ENCODE results near the gene SETDB2. TPM values are rescaled to one million over a fixed set of nuclear protein-coding genes. Genes with fewer than 3 reads are reported as not detected.

Gene SETDB2
- 10 to 100 TPM; 13.5 to 15.1 TPM for total RNA-seq

- POLR2A ChIA-PET: interaction anchor here (0.6 to 4.8 kb wide), 25 partner anchors 9 to 485 kb away, joined by 3 to 93 read pairs (median 3); partner anchors contain the start of genes CDADC1, FNDC3A, PHF11 and RCBTB1
- DNase-seq: peak; percentile 100
- Mint-ChIP-seq H3K27ac (peak within 1 kb of the TSS; percentile 99), H3K9me3 (ENCODE audit: insufficient read depth) (no peaks in the 10 kb centered on the region), H3K36me3 (ENCODE audit: low read depth) (peaks cover 19% of the 10 kb centered on the region), H3K4me1 (ENCODE audit: low read depth) (peaks cover 52% of the 10 kb centered on the region), H3K27me3 (ENCODE audit: low read depth) (peaks cover 8% of the 10 kb centered on the region), H3K4me3 (peak within 1 kb of the TSS; percentile 96)
- CTCF ChIA-PET: interaction anchor here (0.7 to 2.4 kb wide), 12 partner anchors 10 to 349 kb away, joined by 3 to 10 read pairs (median 3); partner anchors contain the start of gene KPNA3
- ATAC-seq: peak; percentile 96
These were observed at the start of gene SETDB2, which contains the start of gene CAB39L for GRCh38 chr13:49443704-49444523. TSS of gene SETDB2 (plus strand) at chr13:49444274. CDS start at chr13:49451894, 7,620 bp downstream. TSS of gene CAB39L (minus strand) at chr13:49444064. CDS start at chr13:49382910, 61,154 bp downstream.

GRCh38 chr13:49395451-49395865 is 48.6 kb upstream of the SETDB2 start:
- Mint-ChIP-seq H3K27ac (no peak overlapping the region), H3K9me3 (ENCODE audit: insufficient read depth) (no peaks in the 10 kb centered on the region), H3K36me3 (ENCODE audit: low read depth) (no peaks in the 10 kb centered on the region), H3K27me3 (ENCODE audit: low read depth) (peaks cover 4% of the 10 kb centered on the region), H3K4me3 (no peak overlapping the region), H3K4me1 (ENCODE audit: low read depth) (no peaks in the 10 kb centered on the region)
- POLR2A ChIA-PET: no interaction called here
- DNase-seq (no peak), ATAC-seq (no peak)
- CTCF ChIA-PET: no interaction called here

GRCh38 chr13:49395878-49396380 is 48.1 kb upstream of the SETDB2 start:
- DNase-seq: no peak
- Mint-ChIP-seq H3K4me3 (no peak overlapping the region), H3K9me3 (ENCODE audit: insufficient read depth) (no peaks in the 10 kb centered on the region), H3K4me1 (ENCODE audit: low read depth) (no peaks in the 10 kb centered on the region), H3K36me3 (ENCODE audit: low read depth) (no peaks in the 10 kb centered on the region), H3K27me3 (ENCODE audit: low read depth) (peaks cover 4% of the 10 kb centered on the region), H3K27ac (no peak overlapping the region)
- ChIA-PET CTCF (no interaction called here), POLR2A (no interaction called here)
- no peak for ATAC-seq

GRCh38 chr13:49399801-49400472 is 44.1 kb upstream of the SETDB2 start:
- POLR2A ChIA-PET: no interaction called here
- CTCF ChIA-PET: no interaction called here
- H3K4me3 Mint-ChIP-seq: no peak overlapping the region
- no peak for ATAC-seq
- no peaks in the 10 kb centered on the region for H3K4me1 Mint-ChIP-seq (ENCODE audit: low read depth)
- H3K27me3 Mint-ChIP-seq (ENCODE audit: low read depth): peaks cover 4% of the 10 kb centered on the region
- H3K27ac Mint-ChIP-seq: no peak overlapping the region
- H3K36me3 Mint-ChIP-seq (ENCODE audit: low read depth): peaks cover under 1% of the 10 kb centered on the region
- H3K9me3 Mint-ChIP-seq (ENCODE audit: insufficient read depth): peaks cover 16% of the 10 kb centered on the region
- DNase-seq: no peak

- Mint-ChIP-seq H3K36me3 (ENCODE audit: low read depth) (peaks cover 1% of the 10 kb centered on the region), H3K4me1 (ENCODE audit: low read depth) (no peaks in the 10 kb centered on the region), H3K27me3 (ENCODE audit: low read depth) (peaks cover 4% of the 10 kb centered on the region), H3K27ac (no peak overlapping the region), H3K9me3 (ENCODE audit: insufficient read depth) (peaks cover 21% of the 10 kb centered on the region), H3K4me3 (no peak overlapping the region)
- CTCF ChIA-PET: no interaction called here
- POLR2A ChIA-PET: interaction anchor here (1.3 kb wide), 1 partner anchor 42 kb away, joined by 5 read pairs; no protein-coding TSS in a partner anchor
- no peak for ATAC-seq
- no peak for DNase-seq
These were observed 43.1 kb upstream of the SETDB2 start for GRCh38 chr13:49400755-49401659.

- ChIA-PET CTCF (no interaction called here), POLR2A (no interaction called here)
- H3K9me3 Mint-ChIP-seq (ENCODE audit: insufficient read depth): peaks cover 21% of the 10 kb centered on the region
- H3K27ac Mint-ChIP-seq: no peak overlapping the region
- no peak overlapping the region for H3K4me3 Mint-ChIP-seq
- DNase-seq (no peak), ATAC-seq (no peak)
- H3K27me3 Mint-ChIP-seq (ENCODE audit: low read depth): no peaks in the 10 kb centered on the region
- H3K4me1 Mint-ChIP-seq (ENCODE audit: low read depth): no peaks in the 10 kb centered on the region
- peaks cover 1% of the 10 kb centered on the region for H3K36me3 Mint-ChIP-seq (ENCODE audit: low read depth)
These were observed 39.9 kb upstream of the SETDB2 start for GRCh38 chr13:49403996-49404702.

- H3K4me1 Mint-ChIP-seq (ENCODE audit: low read depth): no peaks in the 10 kb centered on the region
- ChIA-PET CTCF (no interaction called here), POLR2A (no interaction called here)
- H3K9me3 Mint-ChIP-seq (ENCODE audit: insufficient read depth): peaks cover 21% of the 10 kb centered on the region
- ATAC-seq: no peak
- no peak for DNase-seq
- H3K27ac Mint-ChIP-seq: no peak overlapping the region
- peaks cover 1% of the 10 kb centered on the region for H3K36me3 Mint-ChIP-seq (ENCODE audit: low read depth)
- no peaks in the 10 kb centered on the region for H3K27me3 Mint-ChIP-seq (ENCODE audit: low read depth)
- no peak overlapping the region for H3K4me3 Mint-ChIP-seq
These were observed 39.4 kb upstream of the SETDB2 start for GRCh38 chr13:49404703-49405020.

- H3K4me1 Mint-ChIP-seq (ENCODE audit: low read depth): no peaks in the 10 kb centered on the region
- ChIA-PET POLR2A (no interaction called here), CTCF (no interaction called here)
- no peak for ATAC-seq
- H3K27me3 Mint-ChIP-seq (ENCODE audit: low read depth): no peaks in the 10 kb centered on the region
- H3K27ac Mint-ChIP-seq: no peak overlapping the region
- H3K4me3 Mint-ChIP-seq: no peak overlapping the region
- peaks cover 21% of the 10 kb centered on the region for H3K9me3 Mint-ChIP-seq (ENCODE audit: insufficient read depth)
- DNase-seq: no peak
- H3K36me3 Mint-ChIP-seq (ENCODE audit: low read depth): peaks cover 1% of the 10 kb centered on the region
These were observed 37.0 kb upstream of the SETDB2 start for GRCh38 chr13:49407068-49407467.

- CTCF ChIA-PET: no interaction called here
- Mint-ChIP-seq H3K4me3 (no peak overlapping the region), H3K27ac (no peak overlapping the region), H3K27me3 (ENCODE audit: low read depth) (no peaks in the 10 kb centered on the region), H3K4me1 (ENCODE audit: low read depth) (no peaks in the 10 kb centered on the region), H3K9me3 (ENCODE audit: insufficient read depth) (peaks cover 21% of the 10 kb centered on the region), H3K36me3 (ENCODE audit: low read depth) (peaks cover 1% of the 10 kb centered on the region)
- POLR2A ChIA-PET: no interaction called here
- no peak for DNase-seq
- ATAC-seq: no peak
These were observed 36.1 kb upstream of the SETDB2 start for GRCh38 chr13:49407936-49408335.

- H3K27me3 Mint-ChIP-seq (ENCODE audit: low read depth): no peaks in the 10 kb centered on the region
- H3K4me1 Mint-ChIP-seq (ENCODE audit: low read depth): no peaks in the 10 kb centered on the region
- DNase-seq: no peak
- H3K4me3 Mint-ChIP-seq: no peak overlapping the region
- POLR2A ChIA-PET: no interaction called here
- CTCF ChIA-PET: no interaction called here
- no peak overlapping the region for H3K27ac Mint-ChIP-seq
- H3K36me3 Mint-ChIP-seq (ENCODE audit: low read depth): peaks cover 1% of the 10 kb centered on the region
- no peak for ATAC-seq
- peaks cover 15% of the 10 kb centered on the region for H3K9me3 Mint-ChIP-seq (ENCODE audit: insufficient read depth)
These were observed 35.1 kb upstream of the SETDB2 start for GRCh38 chr13:49409008-49409407.

- POLR2A ChIA-PET: no interaction called here
- CTCF ChIA-PET: no interaction called here
- no peak overlapping the region for H3K4me3 Mint-ChIP-seq
- no peaks in the 10 kb centered on the region for H3K4me1 Mint-ChIP-seq (ENCODE audit: low read depth)
- ATAC-seq (no peak), DNase-seq (no peak)
- no peak overlapping the region for H3K27ac Mint-ChIP-seq
- no peaks in the 10 kb centered on the region for H3K27me3 Mint-ChIP-seq (ENCODE audit: low read depth)
- peaks cover 5% of the 10 kb centered on the region for H3K9me3 Mint-ChIP-seq (ENCODE audit: insufficient read depth)
- H3K36me3 Mint-ChIP-seq (ENCODE audit: low read depth): no peaks in the 10 kb centered on the region
These were observed 34.1 kb upstream of the SETDB2 start for GRCh38 chr13:49410006-49410405.

Data from activated CD8-positive, alpha-beta T cell treated with anti-CD3 and anti-CD28 coated beads, Interleukin-2, amount 10 ng/mL, durations not matched to agents 7 days and 5 days (primary cell).